Stimulated activated CD8-positive, alpha-beta memory T cell treated with anti-CD3 and anti-CD28 coated beads, Interleukin-15, amount 100 ng/mL, for 1 hour (primary cell): Measurements from ENCODE around the gene GIMAP5.
"Not testable (repeated sequence)": the region's sequence is repeated elsewhere in the genome, so short reads cannot be mapped to it uniquely, and the experiment has no call there.

ENCODE experiments used
- DNase-seq: peaks from one replicate; pipeline ENCODE4 v3.0.0-alpha.2; 2020; ENCODE audit warnings: low read depth

GIMAP5 gene

GRCh38 chr7:150774131-150774530, 36.9 kb downstream of the GIMAP5 start:
- DNase-seq = not testable (repeated sequence)

DNA sequence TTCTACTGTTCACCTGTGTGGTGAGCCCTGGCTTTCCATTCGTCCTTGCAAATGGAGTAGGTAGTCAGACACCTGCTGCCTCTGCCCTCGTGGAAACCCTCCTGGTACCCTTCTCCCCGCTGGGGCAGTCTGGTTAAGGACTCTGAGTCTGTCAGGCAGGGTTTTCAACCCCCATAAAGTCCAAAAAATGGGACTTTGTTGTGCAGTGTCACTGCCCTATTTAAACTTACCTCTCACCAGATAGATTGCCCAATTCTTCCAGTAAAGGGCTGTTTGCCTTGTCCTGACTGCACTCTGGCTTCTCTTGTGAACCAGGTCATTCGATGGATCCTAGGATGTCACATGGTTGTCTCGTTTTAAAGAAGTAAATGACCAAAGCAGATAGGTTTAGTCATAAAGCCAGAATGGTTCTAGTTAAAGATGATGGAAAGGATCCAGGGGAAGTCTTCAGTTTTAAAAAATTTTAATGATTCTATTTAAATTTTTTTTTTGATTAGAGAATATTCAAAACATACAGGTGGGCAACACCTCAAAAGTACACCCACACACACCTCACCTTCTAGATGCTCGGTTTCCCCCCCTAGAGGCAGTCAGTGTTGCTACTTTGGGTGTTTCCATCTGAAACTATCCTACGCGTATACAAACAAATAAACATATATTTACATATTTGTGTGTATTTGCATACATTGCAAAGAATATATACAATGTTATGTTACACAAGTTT, 41.0 kb downstream of the GIMAP5 start:
- DNase-seq = no peak

GRCh38 chr7:150778738-150779301, 41.6 kb downstream of the GIMAP5 start:
- DNase-seq = peak; percentile 58

- DNase-seq = no peak
Measured at GRCh38 chr7:150780292-150780691, 43.1 kb downstream of the GIMAP5 start.

DNA sequence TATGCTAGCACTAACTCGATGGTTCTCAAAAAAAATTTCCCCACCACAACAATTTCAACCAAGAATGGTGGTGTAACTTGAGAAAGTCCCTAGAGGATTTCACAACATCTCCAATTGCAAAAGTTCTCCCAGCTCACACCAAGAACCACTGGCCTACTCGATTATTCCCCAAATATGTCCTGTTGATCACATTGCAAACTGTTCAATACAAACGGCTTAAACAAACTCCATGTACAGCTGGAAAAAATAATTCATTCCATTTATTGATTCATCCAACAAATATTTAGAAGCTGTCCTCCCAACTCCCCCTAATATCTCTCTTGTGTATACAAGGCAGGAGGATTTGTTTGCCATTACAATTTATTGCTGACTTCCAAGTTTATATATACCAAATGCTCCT, 43.9 kb downstream of the GIMAP5 start:
- no peak for DNase-seq

- no peak for DNase-seq
Measured at GRCh38 chr7:150781961-150782360, 44.7 kb downstream of the GIMAP5 start.

DNA sequence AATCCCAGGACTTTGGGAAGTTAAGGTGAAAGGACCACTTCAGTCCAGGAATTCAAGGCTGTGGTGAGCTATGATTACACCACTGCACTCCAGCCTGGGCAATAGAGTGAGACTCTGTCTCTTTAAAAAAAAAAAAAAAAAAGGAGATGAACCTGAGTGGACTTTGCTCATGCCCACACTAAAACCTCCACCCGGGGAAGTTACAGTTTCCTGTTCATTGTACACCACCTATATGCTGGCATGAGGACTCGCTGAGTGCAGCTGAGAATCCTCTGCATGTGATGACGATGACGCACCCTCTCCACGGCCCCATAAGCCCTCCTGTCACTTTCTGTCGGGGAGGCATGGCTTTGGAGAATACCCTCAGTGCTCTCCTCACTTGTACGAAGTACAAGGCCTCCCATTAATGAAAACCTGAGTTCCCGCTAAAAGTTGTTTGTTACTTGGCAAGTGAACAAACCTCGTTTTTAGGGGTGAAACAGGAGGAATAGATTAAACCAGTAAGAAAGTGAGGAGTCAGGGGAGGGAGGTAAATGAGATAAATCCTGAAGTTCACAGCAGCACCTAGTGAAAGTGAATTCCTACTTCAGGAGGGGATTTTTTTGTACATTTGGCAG, 47.0 kb downstream of the GIMAP5 start:
- DNase-seq = no peak

DNA sequence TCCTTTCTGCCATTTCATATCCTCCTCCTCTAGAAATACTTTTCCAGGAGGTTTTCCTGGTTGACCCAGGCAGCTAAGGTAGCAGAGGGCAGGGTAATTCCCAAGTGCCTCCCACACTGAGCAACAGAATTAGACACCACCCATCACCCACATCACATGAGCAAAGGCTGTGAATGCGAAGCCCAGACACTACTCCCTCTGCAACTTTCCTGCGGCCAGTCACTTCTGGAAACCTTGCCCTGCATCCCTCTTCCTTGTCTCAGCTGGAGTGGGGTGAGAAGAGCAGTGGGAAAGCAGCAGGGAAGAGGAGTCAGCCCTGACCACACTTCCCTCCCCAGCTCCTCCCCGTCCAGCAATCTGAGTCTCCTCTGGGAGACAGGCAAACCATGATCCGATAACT, 47.7 kb downstream of the GIMAP5 start:
- no peak for DNase-seq

GRCh38 chr7:150787321-150788281, 50.4 kb downstream of the GIMAP5 start:
- DNase-seq = no peak

DNA sequence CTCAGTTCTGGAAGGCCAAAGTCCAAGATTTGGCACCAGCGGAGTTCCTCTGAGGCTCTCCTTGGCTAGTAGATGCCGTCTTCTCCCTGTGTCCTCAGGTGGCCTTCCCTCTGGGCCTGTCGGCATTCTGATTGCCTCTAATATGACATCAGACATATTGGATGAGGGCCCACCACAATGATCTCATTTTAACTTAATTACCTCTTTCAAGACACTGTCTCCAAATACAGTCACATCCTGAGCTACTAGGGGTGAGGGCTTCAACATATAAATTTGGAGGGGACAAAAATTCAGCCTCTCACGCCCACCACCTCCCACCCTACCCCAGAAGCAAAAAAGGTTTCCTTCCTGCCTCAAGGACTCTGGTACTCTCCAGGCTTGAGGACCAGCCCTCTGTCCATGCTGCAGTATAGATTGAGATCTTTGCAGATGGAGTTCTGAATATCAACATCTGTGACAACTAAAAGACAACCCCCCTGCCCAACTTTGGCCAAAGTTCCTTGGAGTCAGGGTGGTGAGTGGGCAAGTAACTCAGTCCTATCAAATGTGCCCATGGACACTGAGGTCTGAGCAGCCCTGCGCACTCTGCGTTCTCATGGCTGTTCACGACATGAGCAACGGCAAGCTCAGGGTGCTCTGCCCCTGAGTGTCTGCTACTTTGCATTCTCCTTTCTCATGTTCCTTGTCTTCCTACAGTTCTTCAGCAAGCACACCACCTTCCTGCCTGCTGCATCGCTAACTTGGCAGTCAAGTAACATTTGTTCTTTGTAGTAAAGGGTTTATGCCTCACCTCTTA, 51.5 kb downstream of the GIMAP5 start:
- DNase-seq = no peak

- DNase-seq = no peak
Measured at GRCh38 chr7:150790416-150791075, 53.3 kb downstream of the GIMAP5 start.

DNA sequence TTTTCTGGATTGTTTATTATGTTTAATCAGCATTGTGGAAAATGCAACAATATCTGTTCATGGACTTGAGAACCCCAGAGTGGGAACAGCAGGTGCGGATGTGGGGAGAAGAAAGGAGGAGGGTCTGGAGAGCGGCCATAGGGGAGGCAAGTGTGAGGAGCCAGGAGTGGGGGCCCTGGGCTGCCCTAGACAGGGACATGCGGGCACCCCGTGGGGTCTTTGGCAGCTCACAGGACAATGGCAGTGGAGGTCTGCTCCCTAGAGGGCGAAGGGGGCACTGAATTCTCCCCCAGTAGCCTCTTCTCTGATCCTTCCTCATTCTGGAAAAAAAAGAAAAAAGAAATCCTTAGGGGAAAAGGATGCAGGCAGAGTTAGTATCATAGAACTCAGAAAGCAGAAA, 54.1 kb downstream of the GIMAP5 start:
- DNase-seq = no peak

- DNase-seq = no peak
Measured at GRCh38 chr7:150791746-150792452, 54.7 kb downstream of the GIMAP5 start.
